Esophagus muscularis mucosa (tissue), 4 donors: ENCODE data around the gene SLC12A8. TPM values are rescaled to one million over a fixed set of nuclear protein-coding genes. Genes with fewer than 3 reads are reported as not detected.

ENCODE experiments used
- DNase-seq: peaks from one replicate; pipeline ENCODE4 v3.0.0-alpha.2; 2017; ENCODE audit errors: extremely low spot score
- H3K27ac ChIP-seq, 4 donors: fragments of 200-600 bp; sonication (generic); replicated peaks in 1 of 4; 1 replicate in 3 of 4; 2 replicates in 1 of 4; pipeline ENCODE4 v1.5.1; 2016 to 2019; ENCODE audit warnings: mild to moderate bottlenecking in 1 of 4
- H3K27me3 ChIP-seq, 4 donors: fragments of 200-600 bp; sonication (generic); one replicate each; pipeline versions ENCODE4 v1.5.1 to v1.6.0; 2016 to 2019
- H3K36me3 ChIP-seq, 4 donors: fragments of 200-600 bp; sonication (generic); one replicate each; pipeline ENCODE4 v1.5.1; 2016 to 2019
- H3K4me1 ChIP-seq, 4 donors: fragments of 200-600 bp; sonication (generic); one replicate each; pipeline ENCODE4 v1.5.1; 2016 to 2019
- H3K4me3 ChIP-seq, 4 donors: fragments of 200-600 bp; sonication (generic); 1 replicate in 2 of 4; 2 replicates in 2 of 4; pipeline ENCODE4 v1.5.1; 2016 to 2019; ENCODE audit warnings: mild to moderate bottlenecking in 4 of 4, moderate library complexity in 1 of 4
- H3K9me3 ChIP-seq, 4 donors: fragments of 200-600 bp; sonication (generic); 1 replicate in 3 of 4; 2 replicates in 1 of 4; pipeline ENCODE4 v1.5.1; 2016 to 2019
- EP300 ChIP-seq: sonication (generic); formaldehyde crosslinking; IDR thresholded peaks from one replicate; pipeline ENCODE4 v1.6.1; 2017; ENCODE audit warnings: antibody characterized with exemption
- POLR2A ChIP-seq: fragments of 450-650 bp; IDR thresholded peaks from one replicate; pipeline ENCODE4 v1.6.1; 2017; ENCODE audit warnings: antibody characterized with exemption, moderate library complexity, mild to moderate bottlenecking, low read depth
- POLR2AphosphoS5 ChIP-seq, 2 donors: sonication (generic); formaldehyde crosslinking; IDR thresholded peaks; one replicate each; pipeline ENCODE4 v1.6.1; 2017; ENCODE audit warnings: antibody characterized with exemption in 2 of 2
- WGBS: methylation state at CpG from one replicate; pipeline ENCODE4 v1.1.5; 2018; 5-methylcytosine and 5-hydroxymethylcytosine counted together
- intact Hi-C: fragments of 100-400 bp; cut with DNase I; formaldehyde crosslinking; loops from one replicate; pipeline ENCODE4 v1.15.1; 2023
- total RNA-seq, 4 donors: library from RNA; depleted of rRNA; stranded (reverse); fragments of >200 nt; gene quantifications; one replicate each; pipeline versions ENCODE4 v1.1.0 to v1.2.1, GENCODE V29; 2016
- TF ChIP-seq, protein P1 (sequence below), 3 experiments: fragments of 200-600 bp in 2 of 3; fragments of 450-650 bp in 1 of 3; sonication (generic) in 2 of 3; IDR thresholded peaks; one replicate each; pipeline ENCODE4 v1.5.1; 2017 to 2019; ENCODE audit warnings: antibody characterized with exemption in 3 of 3, mild to moderate bottlenecking in 2 of 3, moderate library complexity in 1 of 3

SLC12A8 gene
- total RNA-seq, 4 donors from 2014 or later: 0.46 to 2.9 (median 1.6) TPM; not detected in 1

DNA sequence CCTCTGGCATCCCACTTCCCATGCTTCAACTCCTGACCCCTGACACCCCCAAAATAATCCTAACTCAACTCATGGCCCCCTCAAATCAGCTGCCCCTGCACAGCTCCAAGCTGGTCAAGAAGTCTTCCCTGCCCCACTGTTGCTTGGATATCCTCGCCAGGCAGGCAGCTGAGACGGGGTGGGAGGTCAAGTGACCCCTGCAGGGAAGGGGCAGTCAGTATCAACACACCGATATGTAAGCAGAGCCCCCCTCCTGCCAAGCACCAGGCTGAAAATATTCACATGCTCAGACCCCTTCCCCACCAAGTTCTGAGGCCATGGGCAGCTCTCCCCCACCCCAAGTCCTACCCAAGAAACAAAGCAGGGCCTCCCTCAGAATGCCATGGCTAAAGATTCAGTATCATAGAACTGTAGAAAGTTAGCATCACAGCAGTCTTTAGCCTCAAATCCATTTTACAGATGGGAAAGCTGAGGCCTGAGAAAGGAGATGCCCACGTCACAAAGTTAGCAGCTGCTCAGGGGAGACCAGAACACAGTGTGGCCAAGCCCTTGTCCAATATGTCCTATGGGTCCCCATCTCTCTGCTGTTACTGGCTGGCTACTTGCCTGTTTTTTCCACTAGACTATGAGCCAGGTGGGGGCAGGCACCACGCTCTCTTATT, 67.8 kb downstream of the SLC12A8 start:
- DNase-seq: no peak
- no peak overlapping the region for H3K4me3 ChIP-seq
- TF ChIP-seq POLR2A (no peak), POLR2AphosphoS5 (IDR thresholded peaks at IDR 0.05) (no peak), EP300 (no peak)
- TF ChIP-seq, protein P1, sequence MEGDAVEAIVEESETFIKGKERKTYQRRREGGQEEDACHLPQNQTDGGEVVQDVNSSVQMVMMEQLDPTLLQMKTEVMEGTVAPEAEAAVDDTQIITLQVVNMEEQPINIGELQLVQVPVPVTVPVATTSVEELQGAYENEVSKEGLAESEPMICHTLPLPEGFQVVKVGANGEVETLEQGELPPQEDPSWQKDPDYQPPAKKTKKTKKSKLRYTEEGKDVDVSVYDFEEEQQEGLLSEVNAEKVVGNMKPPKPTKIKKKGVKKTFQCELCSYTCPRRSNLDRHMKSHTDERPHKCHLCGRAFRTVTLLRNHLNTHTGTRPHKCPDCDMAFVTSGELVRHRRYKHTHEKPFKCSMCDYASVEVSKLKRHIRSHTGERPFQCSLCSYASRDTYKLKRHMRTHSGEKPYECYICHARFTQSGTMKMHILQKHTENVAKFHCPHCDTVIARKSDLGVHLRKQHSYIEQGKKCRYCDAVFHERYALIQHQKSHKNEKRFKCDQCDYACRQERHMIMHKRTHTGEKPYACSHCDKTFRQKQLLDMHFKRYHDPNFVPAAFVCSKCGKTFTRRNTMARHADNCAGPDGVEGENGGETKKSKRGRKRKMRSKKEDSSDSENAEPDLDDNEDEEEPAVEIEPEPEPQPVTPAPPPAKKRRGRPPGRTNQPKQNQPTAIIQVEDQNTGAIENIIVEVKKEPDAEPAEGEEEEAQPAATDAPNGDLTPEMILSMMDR (IDR thresholded peaks at IDR 0.05): no peak
- 98% methylated on average over 3 of the region's 5 CpGs for WGBS
- H3K27me3 ChIP-seq: no peaks in the 10 kb centered on the region
- H3K27ac ChIP-seq: peak overlapping the region in 1 of 4 donors; percentile 22
- no peaks in the 10 kb centered on the region for H3K9me3 ChIP-seq
- intact Hi-C loops: loop anchor here (5.0 kb wide), 2 partner anchors 82 to 147 kb away; no protein-coding TSS in a partner anchor
- H3K4me1 ChIP-seq: peaks cover 65 to 81% (median 70%) of the 10 kb centered on the region in 4 donors
- no peaks in the 10 kb centered on the region for H3K36me3 ChIP-seq

DNA sequence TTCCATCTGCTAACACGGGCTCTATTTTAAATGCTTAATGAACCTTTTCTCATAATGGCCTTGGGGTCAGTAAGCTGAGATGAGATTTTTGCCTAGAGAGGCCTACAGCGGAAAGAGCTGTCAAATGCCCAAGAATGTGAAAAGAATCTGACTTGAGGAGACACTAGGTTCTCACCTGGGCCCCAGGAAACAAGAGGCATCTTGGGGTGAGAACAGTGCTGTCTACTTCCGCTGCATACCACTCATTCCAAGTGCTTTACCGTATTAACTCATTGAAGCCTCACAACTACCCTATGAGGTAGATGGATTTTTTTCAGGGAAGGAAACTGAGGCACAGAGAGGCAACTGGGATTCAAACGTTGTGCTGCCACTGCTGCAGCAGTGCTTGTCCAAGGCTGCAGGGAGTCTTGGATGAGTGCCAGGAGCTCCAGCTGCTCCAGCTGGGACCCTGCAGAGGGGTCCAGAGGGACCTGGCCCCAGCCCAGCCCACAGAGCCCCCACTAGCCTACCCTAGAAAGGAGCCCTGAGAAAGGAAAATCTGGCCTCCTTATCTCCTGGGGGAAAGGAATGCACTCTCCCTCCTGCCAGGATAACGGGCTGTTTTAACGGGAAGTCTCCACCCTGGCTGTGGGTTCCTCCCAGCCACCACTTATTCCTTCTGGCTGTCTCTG, 68.4 kb downstream of the SLC12A8 start:
- H3K36me3 ChIP-seq: no peaks in the 10 kb centered on the region
- peaks cover 59 to 76% (median 69%) of the 10 kb centered on the region in 4 donors for H3K4me1 ChIP-seq
- no peak overlapping the region for H3K4me3 ChIP-seq
- 58% methylated on average over 7 of the region's 7 CpGs for WGBS
- DNase-seq: no peak
- TF ChIP-seq EP300 (no peak), POLR2A (no peak), POLR2AphosphoS5 (IDR thresholded peaks at IDR 0.05) (no peak)
- TF ChIP-seq, protein P1 (IDR thresholded peaks at IDR 0.05): no peak
- no peaks in the 10 kb centered on the region for H3K27me3 ChIP-seq
- H3K9me3 ChIP-seq: no peaks in the 10 kb centered on the region
- intact Hi-C loops: loop anchor here (5.0 kb wide), 2 partner anchors 82 to 147 kb away; no protein-coding TSS in a partner anchor
- H3K27ac ChIP-seq: peak overlapping the region in 3 of 4 donors; percentile 22 to 36 (median 26)

DNA sequence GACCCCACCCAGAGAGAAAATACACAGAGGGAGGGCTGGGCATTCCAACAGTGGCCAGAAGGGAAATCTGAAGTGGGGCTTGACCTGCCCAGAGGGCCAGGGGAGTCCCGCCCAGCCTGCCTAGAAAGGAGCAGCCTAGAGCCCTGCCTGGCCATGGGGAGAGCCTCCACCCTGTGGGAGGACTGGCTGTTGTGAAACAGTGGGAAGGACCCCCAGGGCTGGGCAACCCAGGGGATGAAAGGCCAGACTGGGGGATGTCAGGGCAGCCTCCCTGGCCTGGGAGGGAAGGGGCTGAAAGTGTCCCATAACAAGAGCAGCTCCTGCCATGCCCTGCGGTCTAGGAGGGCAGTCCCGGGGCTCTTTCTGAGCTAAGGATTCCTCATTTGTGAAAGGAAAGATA, 69.0 kb downstream of the SLC12A8 start:
- Histone ChIP-seq H3K27me3 (no peaks in the 10 kb centered on the region), H3K36me3 (no peaks in the 10 kb centered on the region), H3K4me1 (peaks cover 53 to 70% (median 65%) of the 10 kb centered on the region in 4 donors), H3K9me3 (no peaks in the 10 kb centered on the region), H3K27ac (peak overlapping the region in 3 of 4 donors; percentile 26 to 47 (median 36)), H3K4me3 (no peak overlapping the region)
- TF ChIP-seq EP300: no peak
- TF ChIP-seq POLR2AphosphoS5 (IDR thresholded peaks at IDR 0.05): no peak
- no peak for TF ChIP-seq POLR2A
- TF ChIP-seq, protein P1 (IDR thresholded peaks at IDR 0.05): no peak
- no peak for DNase-seq
- intact Hi-C loops: loop anchor here (5.0 kb wide), 2 partner anchors 81 to 146 kb away; no protein-coding TSS in a partner anchor
- 95% methylated on average over 2 of the region's 3 CpGs for WGBS

GRCh38 chr3:125142940-125143339, 69.6 kb downstream of the SLC12A8 start:
- WGBS: 87% methylated on average over 6 of the region's 6 CpGs
- peak overlapping the region in 1 of 4 donors; percentile 47 for H3K27ac ChIP-seq
- no peaks in the 10 kb centered on the region for H3K27me3 ChIP-seq
- TF ChIP-seq, protein P1 (IDR thresholded peaks at IDR 0.05): no peak
- TF ChIP-seq POLR2A: no peak
- TF ChIP-seq EP300: no peak
- no peak for TF ChIP-seq POLR2AphosphoS5 (IDR thresholded peaks at IDR 0.05)
- H3K4me3 ChIP-seq: no peak overlapping the region
- intact Hi-C loops: loop anchor here (5.0 kb wide), 2 partner anchors 81 to 146 kb away; no protein-coding TSS in a partner anchor
- no peak for DNase-seq
- H3K4me1 ChIP-seq: peaks cover 50 to 65% (median 60%) of the 10 kb centered on the region in 4 donors
- no peaks in the 10 kb centered on the region for H3K9me3 ChIP-seq
- no peaks in the 10 kb centered on the region for H3K36me3 ChIP-seq
